ENCODE measurements around the gene VWA3B.

DNA sequence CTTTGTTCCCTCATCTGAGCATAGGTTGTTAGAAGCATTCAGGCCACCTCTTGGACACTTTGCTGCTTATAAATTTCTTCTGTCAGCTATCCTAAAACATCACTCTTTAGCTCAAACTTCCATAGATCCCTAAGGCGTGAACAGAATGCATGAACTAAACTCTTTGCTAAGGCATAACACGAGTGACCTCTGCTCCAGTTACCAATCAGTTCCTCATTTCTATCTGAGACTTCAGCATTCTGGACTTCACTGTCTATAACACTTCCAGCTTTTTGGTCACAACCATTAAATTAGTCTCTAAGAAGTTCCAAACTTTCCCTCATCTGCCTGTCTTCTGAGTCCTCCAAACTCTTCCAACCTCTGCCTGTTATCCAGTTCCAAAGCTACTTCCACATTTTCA is 8.3 kb upstream of the VWA3B start:
- TF ChIP-seq, protein P1, sequence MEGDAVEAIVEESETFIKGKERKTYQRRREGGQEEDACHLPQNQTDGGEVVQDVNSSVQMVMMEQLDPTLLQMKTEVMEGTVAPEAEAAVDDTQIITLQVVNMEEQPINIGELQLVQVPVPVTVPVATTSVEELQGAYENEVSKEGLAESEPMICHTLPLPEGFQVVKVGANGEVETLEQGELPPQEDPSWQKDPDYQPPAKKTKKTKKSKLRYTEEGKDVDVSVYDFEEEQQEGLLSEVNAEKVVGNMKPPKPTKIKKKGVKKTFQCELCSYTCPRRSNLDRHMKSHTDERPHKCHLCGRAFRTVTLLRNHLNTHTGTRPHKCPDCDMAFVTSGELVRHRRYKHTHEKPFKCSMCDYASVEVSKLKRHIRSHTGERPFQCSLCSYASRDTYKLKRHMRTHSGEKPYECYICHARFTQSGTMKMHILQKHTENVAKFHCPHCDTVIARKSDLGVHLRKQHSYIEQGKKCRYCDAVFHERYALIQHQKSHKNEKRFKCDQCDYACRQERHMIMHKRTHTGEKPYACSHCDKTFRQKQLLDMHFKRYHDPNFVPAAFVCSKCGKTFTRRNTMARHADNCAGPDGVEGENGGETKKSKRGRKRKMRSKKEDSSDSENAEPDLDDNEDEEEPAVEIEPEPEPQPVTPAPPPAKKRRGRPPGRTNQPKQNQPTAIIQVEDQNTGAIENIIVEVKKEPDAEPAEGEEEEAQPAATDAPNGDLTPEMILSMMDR (IDR thresholded peaks at IDR 0.05; ENCODE audit: insufficient read depth, low read depth, low read length), result no peak
- no peak for TF ChIP-seq EZH2 (IDR thresholded peaks at IDR 0.05; ENCODE audit: insufficient read depth, low read length)

All from astrocyte (in vitro differentiated cells and primary cell).